Body of pancreas (tissue), 4 donors: ENCODE data around the gene HOXB8.

Experiments
- POLR2A ChIP-seq, 3 donors: fragments of 450-650 bp; IDR thresholded peaks; one replicate each; pipeline ENCODE4 v1.6.1; 2016; ENCODE audit warnings: antibody characterized with exemption in 3 of 3, mild to moderate bottlenecking in 2 of 3
- TF ChIP-seq, protein P1 (sequence below), 7 experiments: fragments of 450-650 bp in 4 of 7; fragments of 200-600 bp in 3 of 7; sonication (generic) in 3 of 7; IDR thresholded peaks; one replicate each; pipeline ENCODE4 v1.5.1; 2016 to 2019; ENCODE audit warnings: antibody characterized with exemption in 7 of 7

GRCh38 chr17:48589831-48590606 lies 25.1 kb downstream of the HOXB8 start, which contains the start of gene HOXB3:
- no peak for TF ChIP-seq POLR2A (IDR thresholded peaks at IDR 0.05)
- TF ChIP-seq, protein P1, sequence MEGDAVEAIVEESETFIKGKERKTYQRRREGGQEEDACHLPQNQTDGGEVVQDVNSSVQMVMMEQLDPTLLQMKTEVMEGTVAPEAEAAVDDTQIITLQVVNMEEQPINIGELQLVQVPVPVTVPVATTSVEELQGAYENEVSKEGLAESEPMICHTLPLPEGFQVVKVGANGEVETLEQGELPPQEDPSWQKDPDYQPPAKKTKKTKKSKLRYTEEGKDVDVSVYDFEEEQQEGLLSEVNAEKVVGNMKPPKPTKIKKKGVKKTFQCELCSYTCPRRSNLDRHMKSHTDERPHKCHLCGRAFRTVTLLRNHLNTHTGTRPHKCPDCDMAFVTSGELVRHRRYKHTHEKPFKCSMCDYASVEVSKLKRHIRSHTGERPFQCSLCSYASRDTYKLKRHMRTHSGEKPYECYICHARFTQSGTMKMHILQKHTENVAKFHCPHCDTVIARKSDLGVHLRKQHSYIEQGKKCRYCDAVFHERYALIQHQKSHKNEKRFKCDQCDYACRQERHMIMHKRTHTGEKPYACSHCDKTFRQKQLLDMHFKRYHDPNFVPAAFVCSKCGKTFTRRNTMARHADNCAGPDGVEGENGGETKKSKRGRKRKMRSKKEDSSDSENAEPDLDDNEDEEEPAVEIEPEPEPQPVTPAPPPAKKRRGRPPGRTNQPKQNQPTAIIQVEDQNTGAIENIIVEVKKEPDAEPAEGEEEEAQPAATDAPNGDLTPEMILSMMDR (IDR thresholded peaks at IDR 0.05), result no peak
